GM10248 (cell line): ENCODE measurements around the gene BROX.
A peak's percentile ranks its signal among the peaks of the same experiment; 100 is the strongest.
"Not testable (repeated sequence)": the region's sequence is repeated elsewhere in the genome, so short reads cannot be mapped to it uniquely, and the experiment has no call there.

Experiments used
- CTCF ChIA-PET: fragments of 300-600 bp; sonication (Branson Sonifier 250); formaldehyde crosslinking; extraction: SDS; loops from one replicate; lab custom pipeline; 2021; ENCODE audit warnings: antibody characterized with exemption; lab: Yijun Ruan, JAX
- POLR2A ChIA-PET: fragments of 350-650 bp; sonication (Branson Sonifier 250); formaldehyde crosslinking; extraction: SDS; loops from one replicate; lab custom pipeline; 2020; ENCODE audit warnings: antibody characterized with exemption; lab: Yijun Ruan, JAX
- DNase-seq: peaks from one replicate; pipeline ENCODE4 v3.0.0; 2012; ENCODE audit errors: extremely low spot score
- TF ChIP-seq, protein P1 (sequence below): IDR thresholded peaks from 2 replicates; pipeline ENCODE4 v1.5.1; 2012; ENCODE audit warnings: mild to moderate bottlenecking, low read depth; ENCODE audit errors: extremely low read depth, missing control alignments, control extremely low read depth

BROX gene

DNA sequence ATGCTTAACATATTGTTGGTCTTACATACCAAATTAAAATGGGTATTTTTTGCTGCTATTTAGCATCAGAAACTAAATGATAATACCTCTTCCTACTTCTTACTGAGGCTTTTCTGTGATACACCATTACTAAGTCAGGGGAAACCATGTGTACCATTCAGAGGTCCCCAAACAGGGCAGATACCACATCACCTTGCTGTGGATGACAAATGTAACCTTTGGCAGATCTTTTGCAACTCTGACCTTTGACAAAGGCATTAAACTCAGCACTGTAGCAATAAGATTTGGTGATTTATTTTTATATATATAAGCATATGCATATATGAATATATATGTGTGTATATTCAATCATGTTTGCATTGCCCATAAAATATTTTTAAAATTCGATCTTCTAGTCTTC lies 27.6 kb downstream of the BROX start:
- TF ChIP-seq, protein P1, sequence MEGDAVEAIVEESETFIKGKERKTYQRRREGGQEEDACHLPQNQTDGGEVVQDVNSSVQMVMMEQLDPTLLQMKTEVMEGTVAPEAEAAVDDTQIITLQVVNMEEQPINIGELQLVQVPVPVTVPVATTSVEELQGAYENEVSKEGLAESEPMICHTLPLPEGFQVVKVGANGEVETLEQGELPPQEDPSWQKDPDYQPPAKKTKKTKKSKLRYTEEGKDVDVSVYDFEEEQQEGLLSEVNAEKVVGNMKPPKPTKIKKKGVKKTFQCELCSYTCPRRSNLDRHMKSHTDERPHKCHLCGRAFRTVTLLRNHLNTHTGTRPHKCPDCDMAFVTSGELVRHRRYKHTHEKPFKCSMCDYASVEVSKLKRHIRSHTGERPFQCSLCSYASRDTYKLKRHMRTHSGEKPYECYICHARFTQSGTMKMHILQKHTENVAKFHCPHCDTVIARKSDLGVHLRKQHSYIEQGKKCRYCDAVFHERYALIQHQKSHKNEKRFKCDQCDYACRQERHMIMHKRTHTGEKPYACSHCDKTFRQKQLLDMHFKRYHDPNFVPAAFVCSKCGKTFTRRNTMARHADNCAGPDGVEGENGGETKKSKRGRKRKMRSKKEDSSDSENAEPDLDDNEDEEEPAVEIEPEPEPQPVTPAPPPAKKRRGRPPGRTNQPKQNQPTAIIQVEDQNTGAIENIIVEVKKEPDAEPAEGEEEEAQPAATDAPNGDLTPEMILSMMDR = no peak
- ChIA-PET CTCF (interaction anchor here (1.1 to 2.9 kb wide), 7 partner anchors 10 to 384 kb away, joined by 3 to 12 read pairs (median 3); no protein-coding TSS in a partner anchor), POLR2A (no interaction called here)
- DNase-seq = no peak

DNA sequence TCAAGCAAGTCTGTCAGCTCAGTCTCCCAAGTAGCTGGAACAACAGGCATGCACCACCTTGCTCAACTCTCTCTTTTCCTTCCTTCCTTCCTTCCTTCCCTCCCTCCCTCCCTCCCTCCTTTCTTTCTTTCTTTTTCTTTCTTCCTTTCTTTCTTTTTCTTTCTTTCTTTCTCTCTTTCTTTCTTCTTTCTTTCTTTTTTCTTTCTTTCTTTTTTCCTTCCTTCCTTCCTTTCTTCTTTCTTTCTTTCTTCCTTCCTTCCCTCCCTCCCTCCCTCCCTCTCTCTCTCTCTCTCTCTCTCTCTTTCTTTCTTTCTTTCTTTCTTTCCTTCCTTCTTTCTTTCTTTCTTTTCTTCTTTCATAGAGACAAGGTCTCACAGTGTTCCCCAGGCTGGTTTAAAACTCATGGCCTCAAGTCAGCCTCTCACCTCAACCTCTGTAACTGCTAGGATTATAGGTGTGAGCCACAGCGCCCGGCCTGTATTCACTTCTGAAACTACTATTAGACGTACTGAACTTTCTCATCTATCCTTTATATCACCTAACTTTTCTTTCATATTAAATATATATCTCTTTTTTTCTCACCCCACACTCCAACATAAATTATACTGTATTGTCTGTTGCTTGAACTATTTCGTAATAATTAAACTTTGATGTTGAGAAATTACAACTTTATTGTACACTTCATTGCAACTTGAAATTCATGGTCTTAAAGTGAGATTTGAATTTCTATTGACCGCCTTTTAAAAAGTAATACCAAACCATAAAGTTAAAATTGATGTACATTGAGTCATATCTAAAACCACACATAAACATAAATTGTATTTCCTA lies 29.5 kb downstream of the BROX start:
- DNase-seq, POLR2A ChIA-PET: not testable (repeated sequence)
- CTCF ChIA-PET = interaction anchor here (1.6 kb wide), 1 partner anchor 14 kb away, joined by 3 read pairs; no protein-coding TSS in a partner anchor

DNA sequence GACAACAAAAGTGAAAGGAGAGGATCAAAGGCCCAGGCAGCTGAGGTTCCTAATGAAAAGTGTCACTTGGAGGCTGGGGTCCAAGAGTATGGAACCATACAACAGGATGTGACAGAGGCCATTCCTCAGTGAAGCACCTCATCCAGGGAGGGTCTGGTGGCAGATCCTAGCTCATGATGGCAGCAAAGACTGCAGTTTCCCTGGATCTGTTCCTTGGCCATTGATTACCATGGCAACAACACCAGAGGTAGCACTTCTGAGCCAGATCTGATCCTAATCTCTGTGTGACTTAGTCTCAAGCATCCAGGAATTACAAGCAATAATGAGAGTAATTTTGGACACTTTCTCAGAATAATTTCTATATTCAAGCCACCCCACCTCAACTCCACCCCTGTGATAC lies 37.6 kb downstream of the BROX start:
- DNase-seq = no peak
- CTCF ChIA-PET = interaction anchor here (0.6 to 2.4 kb wide), 5 partner anchors 11 to 374 kb away, joined by 3 to 8 read pairs (median 5); partner anchors contain the start of gene FAM177B
- TF ChIP-seq, protein P1 = no peak
- POLR2A ChIA-PET = no interaction called here

- POLR2A ChIA-PET = no interaction called here
- peak; percentile 28 for DNase-seq
- CTCF ChIA-PET = interaction anchor here (1.0 to 2.4 kb wide), 7 partner anchors 11 to 373 kb away, joined by 3 to 8 read pairs (median 5); partner anchors contain the start of gene FAM177B
- TF ChIP-seq, protein P1 = no peak
Measured at GRCh38 chr1:222750651-222751050, 38.3 kb downstream of the BROX start.

DNA sequence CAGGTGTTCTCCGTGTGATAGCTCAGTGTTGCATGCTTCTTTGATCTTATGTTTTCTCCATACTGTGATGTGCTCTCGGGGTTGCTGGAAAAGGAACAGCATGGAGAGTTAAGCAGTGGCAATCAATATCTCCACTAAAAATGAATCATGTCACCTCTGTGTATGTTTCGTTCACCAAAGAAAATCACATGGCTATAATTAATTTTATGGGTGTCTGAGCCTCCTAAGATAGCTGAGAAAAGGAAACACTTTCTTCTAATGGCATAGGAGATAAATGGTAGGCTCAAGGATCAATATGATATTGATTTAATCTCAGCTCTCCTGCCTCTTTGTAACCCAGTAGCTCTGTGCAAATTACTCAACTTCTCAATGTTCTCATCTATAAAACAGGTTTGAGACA lies 38.9 kb downstream of the BROX start:
- CTCF ChIA-PET = interaction anchor here (1.0 to 2.4 kb wide), 6 partner anchors 8 to 372 kb away, joined by 3 to 6 read pairs (median 4); partner anchors contain the start of gene FAM177B
- TF ChIP-seq, protein P1 = no peak
- no peak for DNase-seq
- POLR2A ChIA-PET = no interaction called here

GRCh38 chr1:222754366-222755139 lies 42.2 kb downstream of the BROX start:
- CTCF ChIA-PET = interaction anchor here (1.2 kb wide), 1 partner anchor 16 kb away, joined by 3 read pairs; no protein-coding TSS in a partner anchor
- POLR2A ChIA-PET = no interaction called here
- TF ChIP-seq, protein P1 = no peak
- no peak for DNase-seq
